ENCODE results near the gene GADD45G.

Gene GADD45G

GRCh38 chr9:89610391-89610925, 5.6 kb downstream of the GADD45G start:
- DNase-seq: no peak

GRCh38 chr9:89611425-89611824, 6.6 kb downstream of the GADD45G start:
- DNase-seq: no peak

- DNase-seq: no peak
These were observed 7.9 kb downstream of the GADD45G start for GRCh38 chr9:89612566-89613278.

GRCh38 chr9:89613912-89614892, 9.4 kb downstream of the GADD45G start:
- DNase-seq: no peak

GRCh38 chr9:89615661-89616060, 10.8 kb downstream of the GADD45G start:
- DNase-seq: no peak

- no peak for DNase-seq
These were observed 11.6 kb downstream of the GADD45G start for GRCh38 chr9:89616411-89616810.

- no peak for DNase-seq
These were observed 13.2 kb downstream of the GADD45G start for GRCh38 chr9:89617978-89618377.

GRCh38 chr9:89619019-89619418, 14.2 kb downstream of the GADD45G start:
- DNase-seq: no peak

GRCh38 chr9:89619424-89620138, 14.8 kb downstream of the GADD45G start:
- DNase-seq: no peak

- DNase-seq: no peak
These were observed 16.2 kb downstream of the GADD45G start for GRCh38 chr9:89621031-89621430.

- no peak for DNase-seq
These were observed 16.9 kb downstream of the GADD45G start for GRCh38 chr9:89621676-89622075.

GRCh38 chr9:89622933-89623861, 18.4 kb downstream of the GADD45G start:
- no peak for DNase-seq

GRCh38 chr9:89623925-89624420, 19.2 kb downstream of the GADD45G start:
- no peak for DNase-seq

- DNase-seq: no peak
These were observed 21.2 kb downstream of the GADD45G start for GRCh38 chr9:89625721-89626687.

GRCh38 chr9:89626741-89627265, 22.0 kb downstream of the GADD45G start:
- no peak for DNase-seq

- DNase-seq: no peak
These were observed 23.8 kb downstream of the GADD45G start for GRCh38 chr9:89628601-89629000.

- no peak for DNase-seq
These were observed 24.5 kb downstream of the GADD45G start for GRCh38 chr9:89629081-89629976.

GRCh38 chr9:89630508-89630907, 25.7 kb downstream of the GADD45G start:
- no peak for DNase-seq

GRCh38 chr9:89631384-89631783, 26.6 kb downstream of the GADD45G start:
- peak; percentile 6 for DNase-seq

Data from NCI-H1694 (cell line).